AG08395 (cell line): Measurements from ENCODE around the gene DNAJC8.

Experiments used
- DNase-seq: peaks from one replicate; pipeline ENCODE4 v3.0.0; 2012; ENCODE audit warnings: mixed read lengths, low spot score

Gene DNAJC8

DNA sequence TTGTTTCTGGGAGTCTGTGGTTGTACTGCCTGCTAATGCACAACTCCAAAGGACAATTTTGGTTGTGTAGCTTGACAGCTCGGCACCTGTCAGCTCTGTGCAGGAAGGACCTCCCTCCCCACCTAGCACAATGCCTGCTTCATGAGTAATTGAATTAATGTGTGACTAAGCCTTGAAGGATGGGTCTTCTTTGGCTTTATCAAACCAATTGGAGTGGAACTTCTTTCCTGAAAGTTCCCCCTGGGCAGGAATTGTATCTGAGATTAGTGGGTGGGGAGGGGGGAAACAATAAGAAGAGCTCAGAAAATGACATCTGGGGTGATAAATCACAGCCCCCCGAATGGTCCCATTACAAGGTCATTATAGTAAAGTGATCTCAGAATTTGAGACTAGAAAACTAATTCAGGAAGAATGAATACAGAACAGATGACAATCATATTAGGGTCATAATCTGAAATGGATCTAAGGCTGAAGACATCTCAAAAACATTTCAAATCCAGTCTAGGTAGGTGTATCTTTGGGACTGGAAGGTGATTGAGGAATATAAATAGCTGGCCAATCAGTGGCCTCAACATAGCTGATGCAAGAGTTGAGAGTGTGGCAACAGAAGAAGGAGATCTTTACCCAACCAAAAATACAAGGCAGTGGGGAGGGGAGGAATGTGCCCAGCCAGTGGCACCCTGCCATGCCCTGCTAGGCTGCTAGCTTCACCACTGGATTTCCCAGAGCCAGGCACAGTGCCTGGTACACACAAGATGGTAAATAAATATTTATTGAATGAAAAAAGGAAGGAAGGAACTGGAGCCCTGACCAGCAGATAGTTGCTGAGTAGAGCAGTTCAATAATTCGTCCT is 16.4 kb upstream of the DNAJC8 start:
- DNase-seq: peak; percentile 55

DNA sequence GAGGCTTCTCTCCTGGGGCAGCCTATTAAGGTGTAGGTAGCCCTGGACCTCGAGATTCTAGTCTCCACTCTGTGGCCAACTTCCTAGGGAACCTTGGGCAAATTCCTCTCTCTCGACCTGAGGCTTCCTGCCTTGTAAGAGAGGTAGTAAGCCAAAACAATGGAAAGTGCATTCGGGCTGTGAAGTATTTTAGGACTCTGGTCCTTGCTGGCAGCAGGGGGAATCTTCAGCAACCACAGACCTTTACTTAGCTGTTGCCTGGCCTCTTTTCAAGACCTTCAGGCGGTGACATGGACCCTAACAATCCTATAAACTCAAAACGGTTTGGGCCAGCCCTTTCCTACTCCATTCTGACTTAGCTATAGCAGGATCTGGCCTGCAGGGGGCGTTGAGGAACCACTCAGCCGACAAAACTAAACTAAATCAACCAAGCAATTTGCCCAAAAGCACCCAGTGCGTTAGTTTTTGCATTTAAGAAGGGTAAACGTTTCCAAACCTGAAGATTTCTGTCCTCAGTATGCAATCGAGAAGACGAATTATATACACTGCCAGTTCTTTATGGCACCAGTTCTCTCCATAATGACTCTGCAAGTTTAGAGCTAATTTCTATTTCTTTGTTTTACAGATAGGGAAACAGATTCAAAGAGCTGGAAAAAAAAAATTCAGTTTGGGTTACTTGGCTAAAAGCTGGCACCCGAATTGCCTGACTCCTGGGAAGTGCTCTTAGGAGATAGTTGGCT is 15.6 kb upstream of the DNAJC8 start:
- peak; percentile 71 for DNase-seq

DNA sequence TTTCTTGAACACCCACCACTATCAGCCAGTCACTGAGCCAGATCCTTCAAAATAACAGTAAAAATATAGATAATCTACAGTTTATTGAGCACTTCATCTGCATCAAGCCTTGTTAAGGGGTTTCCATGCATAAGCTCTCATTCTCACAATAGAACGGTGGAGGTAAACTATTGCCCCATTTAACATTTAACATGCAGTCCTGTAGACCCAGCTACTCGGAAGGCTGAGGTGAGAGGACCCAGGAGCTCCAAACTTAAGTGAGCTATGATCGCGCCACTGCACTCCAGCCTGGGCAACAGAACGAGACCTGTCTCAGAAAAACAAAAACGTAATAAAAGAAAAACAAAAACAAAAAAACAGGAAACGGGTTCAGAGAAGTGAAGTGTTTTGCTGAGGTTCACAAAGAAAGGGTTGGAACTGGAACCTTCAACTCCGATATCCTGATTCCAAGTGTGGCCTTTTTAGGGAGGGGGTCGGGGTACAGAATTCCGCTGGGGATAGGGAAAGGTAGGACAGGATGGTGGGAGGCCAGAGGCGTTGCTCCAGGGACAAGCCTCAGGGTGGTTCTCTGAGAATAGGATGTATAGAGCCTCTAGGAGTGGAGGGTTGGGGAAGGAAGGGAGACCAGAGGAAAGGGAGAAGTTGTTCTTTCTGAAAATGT is 14.9 kb upstream of the DNAJC8 start:
- no peak for DNase-seq

DNA sequence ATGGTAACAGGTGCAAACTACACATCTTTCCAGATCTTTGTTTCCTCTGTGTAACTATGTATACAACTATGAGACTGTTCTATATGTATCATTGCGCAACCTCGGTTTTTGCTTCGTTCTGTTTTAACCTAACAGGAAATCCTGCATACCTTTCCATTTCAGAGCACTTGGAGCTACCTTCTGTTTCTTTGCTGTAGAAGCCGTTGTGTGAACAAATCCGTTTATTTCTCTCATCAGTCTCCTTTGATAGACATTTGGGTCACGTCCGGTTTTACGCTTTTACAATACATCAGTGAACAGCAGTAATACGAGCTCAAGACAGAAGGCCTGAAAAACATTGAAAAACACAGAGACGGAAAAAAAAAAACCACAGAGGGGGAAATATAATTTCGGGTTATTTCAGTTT is 13.6 kb upstream of the DNAJC8 start:
- DNase-seq: no peak

DNA sequence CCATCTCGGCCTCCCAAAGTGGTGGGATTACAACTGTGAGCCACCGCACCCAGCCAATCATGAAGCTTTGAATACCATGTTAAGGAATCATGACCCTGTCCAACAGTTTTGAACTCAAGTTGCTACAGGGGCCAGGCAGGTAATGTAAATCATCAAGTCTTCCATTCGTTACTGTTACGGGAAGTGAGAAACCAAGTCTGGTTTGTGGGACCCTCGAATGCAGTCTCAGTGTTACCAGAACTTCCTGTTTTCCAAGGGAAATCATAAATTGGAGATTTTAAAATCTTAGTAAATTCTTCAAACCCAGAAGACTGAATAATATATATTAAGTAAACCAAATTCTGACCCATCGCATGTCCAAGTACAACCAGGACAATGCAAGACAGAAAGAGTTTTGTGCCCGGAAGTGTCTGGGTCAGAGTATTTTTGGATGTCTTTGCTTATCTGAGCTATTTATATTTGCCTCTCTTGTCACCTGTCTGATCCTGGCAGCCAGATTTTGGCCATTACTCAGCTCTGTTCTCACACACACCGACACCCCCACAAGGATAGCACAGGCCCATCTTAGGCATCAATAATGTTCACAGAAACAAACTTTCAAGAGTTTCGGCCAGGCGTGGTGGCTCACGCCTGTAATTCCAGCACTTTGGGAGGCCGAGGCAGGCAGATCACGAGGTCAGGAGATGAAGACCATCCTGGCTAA is 11.9 kb upstream of the DNAJC8 start:
- no peak for DNase-seq

DNA sequence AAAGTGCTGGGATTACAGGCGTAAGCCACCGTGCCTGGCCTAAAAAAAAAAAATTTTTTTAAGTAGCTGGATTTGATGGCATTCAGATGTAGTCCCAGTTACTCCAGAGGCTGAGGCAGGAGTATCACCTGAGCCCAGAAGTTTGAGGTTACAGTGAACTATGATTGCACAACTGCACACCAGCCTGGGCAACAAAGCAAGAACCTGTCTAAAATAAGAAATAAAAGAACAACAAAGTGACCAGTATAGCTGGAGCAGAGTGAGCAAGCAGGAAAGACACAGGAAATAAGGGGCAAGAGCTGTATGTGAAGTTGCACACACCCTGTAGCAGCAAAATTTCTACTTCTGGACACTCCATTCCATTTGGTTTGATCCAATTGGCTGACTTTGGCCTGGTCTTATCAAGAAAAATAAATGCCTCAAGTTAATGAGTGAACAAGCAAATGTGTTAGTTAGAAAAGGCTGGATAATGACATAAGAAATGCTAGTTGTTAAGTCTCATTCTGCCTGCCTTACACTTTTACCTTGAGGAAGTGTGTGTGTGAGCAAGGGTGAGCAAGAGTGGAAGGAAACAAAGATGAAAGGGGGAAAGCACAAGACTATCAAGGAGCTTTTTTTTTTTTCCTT is 11.0 kb upstream of the DNAJC8 start:
- no peak for DNase-seq

DNA sequence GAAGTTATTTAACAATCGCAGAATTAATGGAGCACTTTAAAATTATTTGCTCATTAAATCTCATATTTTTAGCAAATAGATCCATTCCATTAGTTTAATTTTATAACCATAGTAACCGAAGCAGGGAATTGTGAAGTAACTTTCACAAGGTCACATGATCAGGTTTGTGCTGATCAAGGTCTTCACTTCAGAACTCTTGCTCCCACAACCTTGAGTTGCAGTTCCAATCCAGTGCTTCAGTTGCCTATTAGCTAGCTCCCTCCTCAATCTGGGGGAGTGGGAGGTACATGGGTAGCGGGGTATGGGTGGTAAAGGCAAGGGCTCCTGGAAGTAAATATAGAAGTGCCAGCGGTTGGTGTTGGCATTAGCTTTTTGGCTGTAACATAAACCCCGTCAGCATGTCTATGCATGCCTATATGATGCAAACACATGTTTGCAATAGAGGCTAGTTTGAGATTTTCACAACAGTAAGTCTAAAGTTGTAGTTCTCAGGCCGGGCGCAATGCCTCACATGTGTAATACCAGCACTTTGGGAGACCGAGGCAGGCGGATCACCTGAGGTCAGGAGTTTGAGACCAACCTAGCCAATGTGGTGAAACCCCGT is 8.9 kb upstream of the DNAJC8 start:
- DNase-seq: no peak

DNA sequence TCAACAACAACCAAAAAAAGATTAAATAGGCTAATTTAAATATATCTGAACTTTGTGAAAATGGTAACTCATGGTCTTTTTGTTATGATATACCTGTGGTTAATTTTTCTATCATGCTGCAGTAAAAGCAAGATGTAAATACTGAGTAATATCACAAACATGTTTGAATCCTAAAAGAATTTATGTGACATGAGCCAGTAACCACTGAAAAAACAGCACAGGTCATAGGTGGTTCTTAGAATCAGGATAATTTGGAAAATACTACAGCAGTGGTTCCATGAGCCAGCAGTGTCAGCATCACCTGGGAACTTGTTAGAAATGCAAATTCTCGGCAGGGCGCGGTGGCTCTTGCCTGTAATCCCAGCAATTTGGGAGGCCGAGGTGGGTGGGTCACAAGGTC is 7.2 kb upstream of the DNAJC8 start:
- DNase-seq: no peak

DNA sequence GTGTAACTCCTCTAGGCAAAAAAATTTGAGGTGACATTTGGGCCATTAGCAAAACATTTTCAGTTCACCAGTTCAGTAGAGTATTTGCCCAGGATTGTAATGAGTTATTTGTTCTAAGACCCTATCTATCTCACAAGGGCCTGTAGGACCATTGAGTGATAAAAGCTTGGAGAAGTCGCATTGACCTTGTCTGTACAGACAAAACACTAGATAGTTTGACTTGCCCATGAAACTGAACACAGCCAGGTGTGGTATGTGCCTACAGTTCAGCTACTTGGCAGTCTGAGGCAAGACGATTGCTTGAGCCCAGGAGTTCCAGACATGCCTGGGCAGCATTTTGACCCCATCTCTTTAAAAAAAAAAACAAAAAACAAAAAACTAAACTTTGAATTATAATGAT is 6.2 kb upstream of the DNAJC8 start:
- no peak for DNase-seq

DNA sequence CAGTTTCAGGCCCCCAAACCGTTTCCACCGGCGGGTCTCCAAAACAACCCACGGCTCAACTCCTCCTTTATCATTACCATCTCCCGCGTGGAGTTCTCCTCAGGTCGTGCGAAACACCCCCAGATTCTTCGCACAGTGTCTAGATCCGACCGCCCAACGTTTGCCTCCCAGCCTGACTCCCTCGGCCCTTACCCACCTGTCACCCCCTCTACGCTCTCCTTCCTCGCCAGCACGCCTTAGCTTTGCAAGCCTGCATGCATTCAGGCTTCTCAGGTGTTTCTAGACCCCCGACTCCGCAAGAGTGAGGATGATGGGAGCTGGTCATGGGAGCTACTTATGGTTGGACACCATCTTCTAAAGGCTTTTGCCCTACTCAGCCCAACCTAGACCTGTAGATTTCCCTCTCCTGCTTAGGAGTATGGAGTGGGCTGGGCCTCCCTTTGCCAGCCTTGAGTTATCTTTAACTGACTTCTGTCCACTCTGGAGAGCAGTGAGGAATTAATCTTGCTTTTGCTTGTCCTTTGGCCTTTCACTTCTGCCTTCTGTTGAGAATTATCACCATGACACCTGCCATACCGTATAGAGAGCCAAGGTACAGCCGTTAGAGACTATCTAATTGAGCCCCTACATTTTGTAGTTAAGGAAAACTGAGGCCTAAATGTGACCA is 4.0 kb upstream of the DNAJC8 start:
- DNase-seq: no peak

DNA sequence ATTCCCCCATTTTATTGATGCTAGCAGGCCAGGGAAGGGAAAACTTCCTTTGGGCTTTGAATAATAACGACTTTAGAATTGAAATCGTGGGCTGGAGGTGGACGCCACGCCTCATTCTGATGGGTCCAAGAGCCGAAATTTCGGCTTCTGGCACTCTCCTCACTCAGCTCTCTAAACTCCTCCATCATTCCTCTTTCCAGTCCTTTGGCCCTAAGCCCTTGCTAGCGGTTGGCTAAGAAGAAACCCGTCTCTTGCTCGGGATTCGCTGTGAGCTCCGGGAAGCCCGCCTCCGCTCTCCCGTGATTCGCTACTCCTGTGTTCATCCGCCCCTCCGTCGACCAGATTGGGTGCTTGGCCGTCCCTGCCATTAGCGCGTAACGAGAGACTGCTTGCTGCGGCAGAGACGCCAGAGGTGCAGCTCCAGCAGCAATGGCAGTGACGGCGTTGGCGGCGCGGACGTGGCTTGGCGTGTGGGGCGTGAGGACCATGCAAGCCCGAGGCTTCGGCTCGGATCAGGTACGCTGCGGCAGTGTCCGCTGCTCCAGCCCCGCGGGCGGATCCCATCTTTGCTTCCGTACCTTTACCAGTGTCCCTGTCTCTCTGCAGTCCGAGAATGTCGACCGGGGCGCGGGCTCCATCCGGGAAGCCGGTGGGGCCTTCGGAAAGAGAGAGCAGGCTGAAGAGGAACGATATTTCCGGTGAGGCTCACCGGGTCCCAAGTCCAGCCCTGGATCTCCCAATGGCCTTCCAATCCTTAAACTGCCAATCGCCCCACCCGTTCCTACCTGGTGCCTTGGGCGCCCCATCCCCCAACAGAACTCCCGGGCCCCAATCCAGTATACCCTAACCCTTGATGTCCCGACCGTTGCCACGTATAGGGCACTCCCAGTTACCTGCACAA is 3.2 kb upstream of the DNAJC8 start, which contains the start of gene ATP5IF1:
ATP5IF1 (plus strand) TSS at position 370 of the 901 bp plus-strand sequence; CDS start at position 430, 60 bp downstream.
- DNase-seq: peak; percentile 100

DNA sequence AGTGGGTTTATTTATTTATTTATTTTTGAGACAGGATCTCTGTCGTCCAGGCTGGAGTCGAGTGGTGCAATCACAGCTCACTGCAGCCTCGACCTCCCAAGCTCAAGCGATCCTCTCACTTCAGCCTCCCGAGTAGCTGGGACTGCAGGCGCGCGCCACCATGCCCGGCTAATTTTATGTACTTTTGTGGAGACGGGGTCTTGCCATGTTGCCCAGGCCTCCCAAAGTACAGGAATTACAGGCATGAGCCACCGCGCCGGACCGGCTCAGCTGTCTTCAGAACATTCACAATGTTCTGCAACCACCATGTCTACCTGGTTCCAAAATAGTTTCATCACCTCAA is 406 bp upstream of the DNAJC8 start:
- DNase-seq: no peak

DNA sequence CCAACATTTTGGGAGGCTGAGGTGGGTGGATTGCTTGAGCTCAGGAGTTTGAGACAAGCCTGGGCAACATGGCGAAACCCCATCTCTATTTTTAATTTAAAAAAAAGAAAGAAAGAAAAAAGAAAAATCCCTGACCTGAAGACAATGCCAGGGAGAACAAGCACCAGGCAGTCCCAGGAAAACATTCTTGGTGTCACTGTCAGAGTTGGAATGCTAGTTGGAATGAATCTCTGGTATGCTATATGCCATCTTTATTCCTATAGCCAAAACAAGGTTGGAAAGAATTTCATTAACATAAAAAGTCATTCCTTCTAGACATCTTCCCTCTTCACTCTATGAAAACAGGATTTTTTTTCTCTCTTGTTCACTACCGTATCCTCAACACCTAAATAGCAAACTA is 2.8 kb downstream of the DNAJC8 start:
- DNase-seq: no peak

DNA sequence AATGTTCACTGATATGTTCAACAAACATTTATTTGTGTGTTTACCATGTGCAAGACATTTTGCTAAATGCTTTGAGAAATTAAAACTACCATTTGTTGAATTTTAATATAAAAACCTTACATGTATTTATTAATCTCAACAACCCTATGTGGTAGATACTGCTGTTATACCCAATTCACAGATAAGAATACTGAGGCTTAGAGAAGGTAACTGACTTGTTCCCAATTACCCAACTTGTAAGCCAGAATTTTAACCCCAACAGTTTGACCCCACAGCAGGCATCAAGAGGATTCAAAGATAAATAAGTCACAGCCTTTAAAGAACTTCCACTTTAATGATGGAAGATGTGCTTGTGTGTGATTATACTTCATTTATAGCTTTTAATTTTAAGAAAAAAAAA is 3.7 kb downstream of the DNAJC8 start:
- DNase-seq: no peak

DNA sequence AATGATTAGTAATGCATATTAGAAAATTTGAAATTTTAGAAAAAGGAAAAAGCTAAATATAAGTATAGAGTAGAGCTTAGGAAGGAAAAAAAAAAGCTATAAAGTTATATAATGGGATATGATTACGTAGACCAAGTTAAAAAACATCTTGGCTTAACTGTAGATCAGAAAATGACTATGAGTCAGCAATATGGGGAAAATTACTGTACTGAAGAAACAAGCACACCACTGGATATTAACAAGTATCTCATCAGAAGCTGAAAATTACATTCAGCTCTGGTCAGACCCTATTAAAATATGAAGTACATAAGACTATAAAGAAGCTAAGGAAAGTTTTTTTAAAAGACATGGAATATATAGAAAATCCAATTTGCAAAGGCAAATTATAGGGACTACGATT is 19.5 kb downstream of the DNAJC8 start:
- no peak for DNase-seq

DNA sequence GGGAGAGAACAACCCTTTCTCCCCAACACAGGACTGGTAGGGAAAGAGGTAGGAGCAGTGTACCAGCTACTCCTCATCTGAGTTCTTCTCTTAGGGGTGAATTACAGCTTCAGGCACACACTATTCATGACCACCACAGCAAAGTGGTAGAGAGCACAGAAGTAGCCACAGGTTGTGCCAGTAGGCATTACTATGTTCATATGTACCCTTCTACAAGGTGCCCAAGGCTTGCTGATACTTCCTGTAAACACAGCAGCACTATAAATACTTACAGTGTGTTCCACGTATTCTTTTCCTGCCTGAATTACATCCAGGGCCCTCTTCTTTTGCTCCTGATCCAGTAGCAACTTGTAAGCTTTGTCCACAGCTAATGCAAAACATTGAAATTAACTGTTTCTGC is 23.1 kb downstream of the DNAJC8 start:
- no peak for DNase-seq

DNA sequence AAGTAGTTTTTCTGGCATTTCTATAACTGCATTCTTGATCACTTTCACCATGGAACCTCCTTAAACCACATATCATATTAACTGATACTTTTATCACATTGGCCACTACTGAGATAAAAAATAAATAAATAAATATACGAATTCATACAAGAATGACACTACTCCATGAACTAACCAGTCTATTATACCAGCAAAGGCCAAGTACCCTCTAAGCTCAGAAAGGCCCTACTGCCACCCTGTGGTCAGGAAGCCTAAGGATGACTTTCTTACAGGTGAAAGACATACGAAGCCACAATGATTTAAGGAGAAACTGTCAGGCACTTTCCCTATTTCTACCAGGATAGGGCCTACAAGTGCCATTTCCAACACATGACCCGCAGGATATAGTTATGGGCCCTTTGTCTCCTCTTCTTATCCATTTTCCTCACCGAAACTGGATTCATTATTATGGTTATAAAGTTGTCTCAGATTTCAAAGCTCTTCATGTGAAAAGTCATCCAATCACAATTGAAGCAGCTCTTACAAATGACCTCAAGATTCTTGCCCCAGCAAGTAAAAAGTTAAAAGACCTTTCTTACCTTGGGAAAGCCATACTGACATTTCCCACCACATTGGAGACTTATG is 23.9 kb downstream of the DNAJC8 start:
- peak; percentile 72 for DNase-seq

DNA sequence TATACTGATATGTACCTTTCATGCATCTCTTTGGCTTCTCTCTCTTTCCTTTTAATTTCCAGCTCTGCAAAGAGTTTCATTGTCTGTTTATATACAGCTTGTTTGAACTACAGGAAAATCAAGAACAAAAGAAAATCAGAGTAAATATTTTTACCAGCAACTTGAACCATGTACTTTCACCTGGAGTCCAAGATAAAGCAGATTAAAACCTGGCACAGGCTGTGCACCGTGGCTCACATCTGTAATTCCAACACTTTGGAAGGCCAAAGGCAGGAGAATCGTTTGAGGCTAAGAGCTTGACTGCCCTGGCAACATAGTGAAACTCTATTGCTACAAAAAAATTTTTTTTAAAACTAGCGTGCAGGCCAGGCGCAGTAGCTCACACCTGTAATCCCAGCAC is 27.6 kb downstream of the DNAJC8 start:
- no peak for DNase-seq

DNA sequence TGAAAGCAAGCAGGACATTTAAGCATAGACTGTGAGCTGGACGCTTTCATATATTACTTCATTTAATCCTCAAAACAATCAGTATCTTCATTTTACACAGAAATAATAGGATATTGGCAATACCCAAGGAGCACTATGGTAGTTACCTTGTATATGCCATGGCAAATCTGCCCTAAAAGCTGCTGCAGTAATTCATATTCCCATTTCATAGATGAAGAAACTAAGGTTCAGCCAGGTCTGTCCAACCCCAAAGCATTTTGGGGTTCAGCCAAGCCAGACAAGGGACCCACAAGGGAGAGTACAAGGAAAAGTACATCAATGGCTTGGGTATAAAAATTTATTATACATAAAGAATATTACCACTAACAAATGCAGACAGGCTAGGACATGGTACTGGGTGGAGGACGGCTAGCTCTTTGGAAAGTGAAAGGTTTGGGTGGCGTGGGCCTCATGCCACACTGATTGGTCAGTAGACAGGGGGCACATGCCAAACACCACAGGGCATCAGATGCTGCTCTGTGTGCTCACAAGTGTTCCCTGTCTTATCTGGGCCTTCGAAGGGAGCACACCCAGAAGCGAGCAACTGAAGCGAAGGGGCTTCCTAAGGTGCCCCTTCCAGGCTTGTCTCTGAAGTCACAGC is 32.5 kb downstream of the DNAJC8 start:
- no peak for DNase-seq
